Fibroblast of pulmonary artery (primary cell): ENCODE data around the gene SH3D19.

Experiments used
- DNase-seq: peaks from one replicate; pipeline ENCODE4 v3.0.0-alpha.2; 2010; ENCODE audit warnings: low read depth
- H3K4me3 ChIP-seq: replicated peaks from 2 replicates; pipeline ENCODE4 v1.5.1; 2011; ENCODE audit warnings: low read depth, mild to moderate bottlenecking, control low read depth, low read length, moderate library complexity
- CTCF ChIP-seq: IDR thresholded peaks from 2 replicates; pipeline ENCODE4 v1.5.1; 2011; ENCODE audit warnings: mild to moderate bottlenecking, control low read depth, low read length, inconsistent platforms; ENCODE audit errors: missing control alignments

Gene SH3D19

GRCh38 chr4:151133311-151133710, 192.1 kb downstream of the SH3D19 start:
- no peak for TF ChIP-seq CTCF
- no peak for DNase-seq

GRCh38 chr4:151129796-151130195, 195.6 kb downstream of the SH3D19 start:
- no peak overlapping the region for H3K4me3 ChIP-seq
- no peak for TF ChIP-seq CTCF

More at GRCh38 chr4:151133311-151133710, 192.1 kb downstream of the SH3D19 start:
- H3K4me3 ChIP-seq = no peak overlapping the region

GRCh38 chr4:151117371-151117962, 207.9 kb downstream of the SH3D19 start:
- peak; percentile 76 for TF ChIP-seq CTCF
- DNase-seq = peak; percentile 79
- H3K4me3 ChIP-seq = no peak overlapping the region

More at GRCh38 chr4:151129796-151130195, 195.6 kb downstream of the SH3D19 start:
- peak; percentile 35 for DNase-seq

GRCh38 chr4:151114986-151115385, 210.4 kb downstream of the SH3D19 start:
- no peak overlapping the region for H3K4me3 ChIP-seq
- no peak for TF ChIP-seq CTCF
- peak; percentile 36 for DNase-seq

GRCh38 chr4:151114338-151114737, 211.1 kb downstream of the SH3D19 start:
- no peak overlapping the region for H3K4me3 ChIP-seq
- DNase-seq = no peak
- no peak for TF ChIP-seq CTCF

- H3K4me3 ChIP-seq = no peak overlapping the region
- TF ChIP-seq CTCF = no peak
- no peak for DNase-seq
Observed at GRCh38 chr4:151110236-151110635, 215.2 kb downstream of the SH3D19 start.

- TF ChIP-seq CTCF = no peak
Observed at GRCh38 chr4:151107063-151107462, 218.3 kb downstream of the SH3D19 start.

More at GRCh38 chr4:151107063-151107462, 218.3 kb downstream of the SH3D19 start:
- no peak overlapping the region for H3K4me3 ChIP-seq
- no peak for DNase-seq
